ENCODE results near the gene RNF212. TPM values are rescaled to one million over a fixed set of nuclear protein-coding genes. Genes with fewer than 3 reads are reported as not detected.
"Not testable (repeated sequence)": the region's sequence is repeated elsewhere in the genome, so short reads cannot be mapped to it uniquely, and the experiment has no call there.

The RNF212 gene
- total RNA-seq, 4 donors from 2014 or later: 3.8 to 9.7 (median 7.3) TPM

- no peak for DNase-seq (ENCODE audit: extremely low spot score)
- Histone ChIP-seq H3K27ac (replicated peaks in 1 of 4) (no peak overlapping the region), H3K4me3 (no peak overlapping the region), H3K27me3 (peaks cover 0 to 78% (median 15%) of the 10 kb centered on the region in 4 donors), H3K4me1 (peaks cover 3 to 11% (median 10%) of the 10 kb centered on the region in 4 donors), H3K9me3 (no peaks in the 10 kb centered on the region), H3K36me3 (no peaks in the 10 kb centered on the region)
- intact Hi-C loops (cut with DNase I): no loop called here
- TF ChIP-seq POLR2AphosphoS5 (IDR thresholded peaks at IDR 0.05) (no peak), POLR2A (IDR thresholded peaks at IDR 0.05; ENCODE audit: low read depth) (no peak), EP300 (IDR thresholded peaks at IDR 0.05) (no peak), CTCF (IDR thresholded peaks at IDR 0.05) (no peak)
- WGBS: 51% methylated on average over 19 of the region's 35 CpGs
Observed at GRCh38 chr4:1058198-1058996, 55.0 kb downstream of the RNF212 start.

GRCh38 chr4:1057403-1057745 lies 56.0 kb downstream of the RNF212 start:
- peaks cover 0 to 88% (median 22%) of the 10 kb centered on the region in 4 donors for H3K27me3 ChIP-seq
- intact Hi-C loops (cut with DNase I): no loop called here
- TF ChIP-seq POLR2AphosphoS5 (IDR thresholded peaks at IDR 0.05): no peak
- no peak for TF ChIP-seq POLR2A (IDR thresholded peaks at IDR 0.05; ENCODE audit: low read depth)
- TF ChIP-seq CTCF (IDR thresholded peaks at IDR 0.05): no peak
- no peak for TF ChIP-seq EP300 (IDR thresholded peaks at IDR 0.05)
- no peaks in the 10 kb centered on the region for H3K36me3 ChIP-seq
- DNase-seq (ENCODE audit: extremely low spot score): no peak
- no peaks in the 10 kb centered on the region for H3K9me3 ChIP-seq
- H3K4me3 ChIP-seq: no peak overlapping the region
- no peak overlapping the region for H3K27ac ChIP-seq (replicated peaks in 1 of 4)
- WGBS: 82% methylated on average over 7 of the region's 7 CpGs
- peaks cover 3 to 18% (median 16%) of the 10 kb centered on the region in 4 donors for H3K4me1 ChIP-seq

- Histone ChIP-seq H3K27me3 (peaks cover 0 to 92% (median 27%) of the 10 kb centered on the region in 4 donors), H3K4me1 (peaks cover 3 to 18% (median 16%) of the 10 kb centered on the region in 4 donors), H3K27ac (replicated peaks in 1 of 4) (no peak overlapping the region), H3K9me3 (no peaks in the 10 kb centered on the region), H3K4me3 (no peak overlapping the region), H3K36me3 (no peaks in the 10 kb centered on the region)
- WGBS: 80% methylated on average over 28 of the region's 28 CpGs
- intact Hi-C loops (cut with DNase I): no loop called here
- TF ChIP-seq POLR2A (IDR thresholded peaks at IDR 0.05; ENCODE audit: low read depth) (no peak), EP300 (IDR thresholded peaks at IDR 0.05) (no peak), CTCF (IDR thresholded peaks at IDR 0.05) (no peak), POLR2AphosphoS5 (IDR thresholded peaks at IDR 0.05) (no peak)
- no peak for DNase-seq (ENCODE audit: extremely low spot score)
Observed at GRCh38 chr4:1056671-1057402, 56.5 kb downstream of the RNF212 start.

- TF ChIP-seq POLR2A (IDR thresholded peaks at IDR 0.05; ENCODE audit: low read depth) (no peak), POLR2AphosphoS5 (IDR thresholded peaks at IDR 0.05) (no peak), CTCF (IDR thresholded peaks at IDR 0.05) (no peak), EP300 (IDR thresholded peaks at IDR 0.05) (no peak)
- WGBS: 73% methylated on average over 11 of the region's 34 CpGs
Observed at GRCh38 chr4:1055721-1056590, 57.4 kb downstream of the RNF212 start.

GRCh38 chr4:1055243-1055701 lies 58.1 kb downstream of the RNF212 start:
- H3K4me3 ChIP-seq; intact Hi-C loops (cut with DNase I); H3K36me3 ChIP-seq; DNase-seq (ENCODE audit: extremely low spot score); H3K9me3 ChIP-seq; H3K27ac ChIP-seq (replicated peaks in 1 of 4): not testable (repeated sequence)
- Histone ChIP-seq H3K27me3 (peaks cover 0 to 91% (median 35%) of the 10 kb centered on the region in 4 donors), H3K4me1 (peaks cover 3 to 18% (median 16%) of the 10 kb centered on the region in 4 donors)
- 42% methylated on average over 6 of the region's 13 CpGs for WGBS

More at GRCh38 chr4:1055721-1056590, 57.4 kb downstream of the RNF212 start:
- Histone ChIP-seq H3K9me3 (no peaks in the 10 kb centered on the region), H3K36me3 (no peaks in the 10 kb centered on the region), H3K27ac (replicated peaks in 1 of 4) (no peak overlapping the region), H3K4me1 (peaks cover 3 to 18% (median 16%) of the 10 kb centered on the region in 4 donors), H3K27me3 (peaks cover 0 to 91% (median 33%) of the 10 kb centered on the region in 4 donors), H3K4me3 (no peak overlapping the region)
- no peak for DNase-seq (ENCODE audit: extremely low spot score)
- intact Hi-C loops (cut with DNase I): no loop called here

- intact Hi-C loops (cut with DNase I); H3K36me3 ChIP-seq; H3K9me3 ChIP-seq; DNase-seq (ENCODE audit: extremely low spot score); H3K27ac ChIP-seq (replicated peaks in 1 of 4); H3K4me3 ChIP-seq: not testable (repeated sequence)
- peaks cover 3 to 18% (median 16%) of the 10 kb centered on the region in 4 donors for H3K4me1 ChIP-seq
- peaks cover 0 to 92% (median 35%) of the 10 kb centered on the region in 4 donors for H3K27me3 ChIP-seq
- WGBS: 57% methylated on average over 3 of the region's 11 CpGs
Observed at GRCh38 chr4:1054696-1055242, 58.6 kb downstream of the RNF212 start.

All from esophagus muscularis mucosa (tissue), 4 donors.